Activated CD4-positive, alpha-beta T cell treated with anti-CD3 and anti-CD28 coated beads, Interleukin-2, amount 10 ng/mL, durations not matched to agents 24 days and 14 days (primary cell): ENCODE measurements around the gene RPL5. TPM values are rescaled to one million over a fixed set of nuclear protein-coding genes. Genes with fewer than 3 reads are reported as not detected.

Source experiments
- DNase-seq: peaks from one replicate; pipeline ENCODE4 v3.0.0; 2022
- H3K27ac Mint-ChIP-seq: one replicate; pipeline ENCODE4 v1.8.0; 2022; ENCODE audit warnings: mild to moderate bottlenecking, mixed read lengths
- H3K27me3 Mint-ChIP-seq: one replicate; pipeline ENCODE4 v1.8.0; 2022; ENCODE audit warnings: mixed read lengths
- H3K36me3 Mint-ChIP-seq: one replicate; pipeline ENCODE4 v1.8.0; 2022; ENCODE audit warnings: low read depth, mild to moderate bottlenecking, mixed read lengths
- H3K4me1 Mint-ChIP-seq: one replicate; pipeline ENCODE4 v1.8.0; 2021; ENCODE audit warnings: mixed read lengths
- H3K4me3 Mint-ChIP-seq: one replicate; pipeline ENCODE4 v1.8.0; 2022; ENCODE audit warnings: mild to moderate bottlenecking, moderate library complexity, mixed read lengths
- H3K9me3 Mint-ChIP-seq: one replicate; pipeline ENCODE4 v1.8.0; 2021; ENCODE audit warnings: mixed read lengths
- intact Hi-C: fragments of 100-400 bp; cut with micrococcal nuclease; formaldehyde crosslinking; loops from one replicate; pipeline ENCODE4 v1.15.1; 2023
- total RNA-seq: library from RNA; stranded (reverse); gene quantifications from 2 replicates; pipeline ENCODE4 v1.2.3, GENCODE V29; 2022

Gene RPL5
- total RNA-seq, 1 donor from 2014 or later, result 1,231 TPM

- H3K36me3 Mint-ChIP-seq, result peaks cover 71% of the 10 kb centered on the region
- peak overlapping the region; percentile 99 for H3K4me3 Mint-ChIP-seq
- H3K27me3 Mint-ChIP-seq, result peaks cover 2% of the 10 kb centered on the region
- H3K27ac Mint-ChIP-seq, result peak overlapping the region; percentile 98
- peaks cover 60% of the 10 kb centered on the region for H3K4me1 Mint-ChIP-seq
- intact Hi-C loops, result loop anchor here (2.0 to 5.0 kb wide), 6 partner anchors 348 to 1812 kb away; partner anchors contain the start of genes CCDC18, DR1, GCLM and GLMN
- DNase-seq, result no peak
- no peaks in the 10 kb centered on the region for H3K9me3 Mint-ChIP-seq
These were observed 2.0 kb downstream of the RPL5 start for GRCh38 chr1:92833840-92834239.

GRCh38 chr1:92834617-92835016 lies 2.8 kb downstream of the RPL5 start:
- H3K4me1 Mint-ChIP-seq, result peaks cover 67% of the 10 kb centered on the region
- intact Hi-C loops, result loop anchor here (5.0 kb wide), 5 partner anchors 348 to 1812 kb away; partner anchors contain the start of genes CCDC18, DR1, GLMN and RPAP2

GRCh38 chr1:92837062-92837461 lies 5.2 kb downstream of the RPL5 start:
- H3K36me3 Mint-ChIP-seq, result peaks cover 93% of the 10 kb centered on the region
- H3K27me3 Mint-ChIP-seq, result no peaks in the 10 kb centered on the region
- DNase-seq, result no peak
- no peaks in the 10 kb centered on the region for H3K9me3 Mint-ChIP-seq
- peak overlapping the region; percentile 56 for H3K27ac Mint-ChIP-seq
- H3K4me3 Mint-ChIP-seq, result peak overlapping the region; percentile 43
- intact Hi-C loops, result no loop called here
- H3K4me1 Mint-ChIP-seq, result peaks cover 68% of the 10 kb centered on the region

More at GRCh38 chr1:92834617-92835016, 2.8 kb downstream of the RPL5 start:
- Mint-ChIP-seq H3K27me3 (peaks cover 2% of the 10 kb centered on the region), H3K4me3 (peak overlapping the region; percentile 99), H3K27ac (peak overlapping the region; percentile 70), H3K9me3 (no peaks in the 10 kb centered on the region), H3K36me3 (peaks cover 79% of the 10 kb centered on the region)
- no peak for DNase-seq

GRCh38 chr1:92838519-92838918 lies 6.7 kb downstream of the RPL5 start:
- H3K27ac Mint-ChIP-seq, result peak overlapping the region; percentile 4
- peaks cover 88% of the 10 kb centered on the region for H3K36me3 Mint-ChIP-seq
- peak overlapping the region; percentile 34 for H3K4me3 Mint-ChIP-seq
- H3K4me1 Mint-ChIP-seq, result peaks cover 60% of the 10 kb centered on the region
- H3K27me3 Mint-ChIP-seq, result no peaks in the 10 kb centered on the region
- no peaks in the 10 kb centered on the region for H3K9me3 Mint-ChIP-seq
- DNase-seq, result no peak
- intact Hi-C loops, result no loop called here

GRCh38 chr1:92839442-92839841 lies 7.6 kb downstream of the RPL5 start:
- H3K27ac Mint-ChIP-seq, result peak overlapping the region; percentile 10
- no peaks in the 10 kb centered on the region for H3K27me3 Mint-ChIP-seq
- H3K4me1 Mint-ChIP-seq, result peaks cover 51% of the 10 kb centered on the region
- intact Hi-C loops, result no loop called here
- peaks cover 88% of the 10 kb centered on the region for H3K36me3 Mint-ChIP-seq
- no peak for DNase-seq
- H3K4me3 Mint-ChIP-seq, result no peak overlapping the region
- no peaks in the 10 kb centered on the region for H3K9me3 Mint-ChIP-seq

- peaks cover 39% of the 10 kb centered on the region for H3K4me1 Mint-ChIP-seq
- no peaks in the 10 kb centered on the region for H3K9me3 Mint-ChIP-seq
- no peak for DNase-seq
- H3K27me3 Mint-ChIP-seq, result no peaks in the 10 kb centered on the region
- intact Hi-C loops, result no loop called here
- H3K27ac Mint-ChIP-seq, result no peak overlapping the region
- H3K36me3 Mint-ChIP-seq, result peaks cover 77% of the 10 kb centered on the region
- H3K4me3 Mint-ChIP-seq, result no peak overlapping the region
These were observed 8.8 kb downstream of the RPL5 start for GRCh38 chr1:92840600-92840999.

- Mint-ChIP-seq H3K27me3 (no peaks in the 10 kb centered on the region), H3K4me1 (peaks cover 27% of the 10 kb centered on the region), H3K36me3 (peaks cover 66% of the 10 kb centered on the region), H3K9me3 (no peaks in the 10 kb centered on the region), H3K27ac (no peak overlapping the region), H3K4me3 (no peak overlapping the region)
- no peak for DNase-seq
- intact Hi-C loops, result no loop called here
These were observed 10.5 kb downstream of the RPL5 start for GRCh38 chr1:92842082-92843045.

GRCh38 chr1:92843046-92843423 lies 11.2 kb downstream of the RPL5 start:
- H3K9me3 Mint-ChIP-seq, result no peaks in the 10 kb centered on the region
- peaks cover 59% of the 10 kb centered on the region for H3K36me3 Mint-ChIP-seq
- no peaks in the 10 kb centered on the region for H3K27me3 Mint-ChIP-seq
- H3K4me1 Mint-ChIP-seq, result peaks cover 21% of the 10 kb centered on the region
- no peak overlapping the region for H3K4me3 Mint-ChIP-seq
- peak overlapping the region; percentile 63 for H3K27ac Mint-ChIP-seq
- intact Hi-C loops, result no loop called here
- DNase-seq, result no peak

- intact Hi-C loops, result no loop called here
- Mint-ChIP-seq H3K4me3 (no peak overlapping the region), H3K9me3 (no peaks in the 10 kb centered on the region), H3K4me1 (peaks cover 15% of the 10 kb centered on the region), H3K36me3 (peaks cover 54% of the 10 kb centered on the region), H3K27ac (no peak overlapping the region), H3K27me3 (no peaks in the 10 kb centered on the region)
- no peak for DNase-seq
These were observed 11.9 kb downstream of the RPL5 start for GRCh38 chr1:92843429-92844352.

GRCh38 chr1:92844439-92844838 lies 12.6 kb downstream of the RPL5 start:
- peaks cover 48% of the 10 kb centered on the region for H3K36me3 Mint-ChIP-seq
- no peak overlapping the region for H3K4me3 Mint-ChIP-seq
- no peaks in the 10 kb centered on the region for H3K27me3 Mint-ChIP-seq
- no peak for DNase-seq
- H3K4me1 Mint-ChIP-seq, result peaks cover 9% of the 10 kb centered on the region
- no peaks in the 10 kb centered on the region for H3K9me3 Mint-ChIP-seq
- H3K27ac Mint-ChIP-seq, result no peak overlapping the region
- intact Hi-C loops, result no loop called here

GRCh38 chr1:92845908-92846307 lies 14.1 kb downstream of the RPL5 start:
- no peaks in the 10 kb centered on the region for H3K27me3 Mint-ChIP-seq
- peaks cover 41% of the 10 kb centered on the region for H3K36me3 Mint-ChIP-seq
- peaks cover 2% of the 10 kb centered on the region for H3K4me1 Mint-ChIP-seq
- no peak overlapping the region for H3K27ac Mint-ChIP-seq
- no peaks in the 10 kb centered on the region for H3K9me3 Mint-ChIP-seq
- intact Hi-C loops, result no loop called here
- no peak overlapping the region for H3K4me3 Mint-ChIP-seq
- DNase-seq, result no peak

GRCh38 chr1:92848201-92848600 lies 16.4 kb downstream of the RPL5 start:
- intact Hi-C loops, result no loop called here
- Mint-ChIP-seq H3K9me3 (no peaks in the 10 kb centered on the region), H3K4me3 (no peak overlapping the region), H3K27ac (no peak overlapping the region), H3K36me3 (peaks cover 32% of the 10 kb centered on the region), H3K4me1 (peaks cover 4% of the 10 kb centered on the region), H3K27me3 (no peaks in the 10 kb centered on the region)
- DNase-seq, result no peak

- peaks cover 12% of the 10 kb centered on the region for H3K4me1 Mint-ChIP-seq
- H3K9me3 Mint-ChIP-seq, result no peaks in the 10 kb centered on the region
These were observed 18.2 kb downstream of the RPL5 start for GRCh38 chr1:92850019-92850418.

More at GRCh38 chr1:92850019-92850418, 18.2 kb downstream of the RPL5 start:
- no peaks in the 10 kb centered on the region for H3K27me3 Mint-ChIP-seq
- no peak overlapping the region for H3K27ac Mint-ChIP-seq
- DNase-seq, result no peak
- H3K4me3 Mint-ChIP-seq, result no peak overlapping the region
- H3K36me3 Mint-ChIP-seq, result peaks cover 28% of the 10 kb centered on the region
- intact Hi-C loops, result no loop called here
